Lower lobe of right lung (tissue), 2 donors: Measurements from ENCODE around the gene INF2. TPM values are rescaled to one million over a fixed set of nuclear protein-coding genes. Genes with fewer than 3 reads are reported as not detected.

ENCODE experiments used
- ATAC-seq, 2 donors: fragments of 200-7000 bp; cut with Tn5 transposase; one replicate each; pipeline ENCODE4 v1.9.1; 2020 to 2022; ENCODE audit warnings: mild to moderate bottlenecking in 2 of 2, moderate library complexity in 2 of 2
- DNase-seq: peaks from one replicate; pipeline ENCODE4 v3.0.0-alpha.2; 2020
- H3K27ac ChIP-seq: fragments of 200-600 bp; one replicate; pipeline ENCODE4 v1.8.0; 2022
- H3K27me3 ChIP-seq: fragments of 200-600 bp; one replicate; pipeline ENCODE4 v1.8.0; 2022; ENCODE audit warnings: low read depth
- H3K36me3 ChIP-seq: fragments of 200-600 bp; one replicate; pipeline ENCODE4 v1.8.0; 2022; ENCODE audit warnings: mild to moderate bottlenecking
- H3K4me1 ChIP-seq: fragments of 200-600 bp; one replicate; pipeline ENCODE4 v1.8.0; 2022
- H3K4me3 ChIP-seq: fragments of 200-600 bp; one replicate; pipeline ENCODE4 v1.8.0; 2022; ENCODE audit warnings: mild to moderate bottlenecking
- H3K9me3 ChIP-seq: fragments of 200-600 bp; one replicate; pipeline ENCODE4 v1.8.0; 2022
- intact Hi-C: fragments of 100-400 bp; cut with DNase I; formaldehyde crosslinking; loops from one replicate; pipeline ENCODE4 v1.11.0; 2022
- total RNA-seq: library from RNA; stranded (reverse); fragmentation: NEBNext Ultra II Directional; extraction: Animal tissue kit (Norgen Biotek cat#: 25700); gene quantifications from one replicate; pipeline ENCODE4 v1.2.1, GENCODE V29; 2021
- TF ChIP-seq, protein P1 (sequence below): fragments of 200-600 bp; IDR thresholded peaks from one replicate; pipeline ENCODE4 v1.8.0; 2022; ENCODE audit warnings: antibody characterized with exemption, mild to moderate bottlenecking
- donor health status: DM: no; HTN: yes; CAD: no; lungs with severe emphysema.

Gene INF2
- total RNA-seq, 1 donor from 2014 or later = 116 TPM

DNA sequence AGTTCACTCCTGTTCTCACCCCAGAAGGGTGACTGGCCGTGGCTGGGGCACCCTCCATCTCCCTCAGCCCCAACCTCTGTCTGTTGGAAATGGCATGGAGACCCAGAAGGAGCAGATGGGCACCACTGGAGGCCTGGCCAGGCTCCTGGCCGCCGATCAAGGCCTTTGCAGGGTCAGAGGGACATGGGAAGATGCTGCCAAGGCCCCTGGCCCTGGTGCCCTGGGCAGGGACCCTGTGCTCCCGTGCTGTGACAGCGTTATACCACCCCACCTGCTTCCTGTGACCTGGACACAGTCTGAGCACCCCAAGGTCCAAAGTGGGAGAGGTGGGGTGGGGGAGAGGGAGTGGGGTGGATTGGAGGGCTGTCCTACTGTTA, 3.5 kb downstream of the INF2 start:
- Histone ChIP-seq H3K9me3 (no peaks in the 10 kb centered on the region), H3K4me1 (peaks cover 93% of the 10 kb centered on the region), H3K36me3 (peaks cover 8% of the 10 kb centered on the region), H3K4me3 (no peak overlapping the region), H3K27ac (no peak overlapping the region), H3K27me3 (no peaks in the 10 kb centered on the region)
- no peak for ATAC-seq
- intact Hi-C loops = no loop called here
- no peak for DNase-seq
- TF ChIP-seq, protein P1, sequence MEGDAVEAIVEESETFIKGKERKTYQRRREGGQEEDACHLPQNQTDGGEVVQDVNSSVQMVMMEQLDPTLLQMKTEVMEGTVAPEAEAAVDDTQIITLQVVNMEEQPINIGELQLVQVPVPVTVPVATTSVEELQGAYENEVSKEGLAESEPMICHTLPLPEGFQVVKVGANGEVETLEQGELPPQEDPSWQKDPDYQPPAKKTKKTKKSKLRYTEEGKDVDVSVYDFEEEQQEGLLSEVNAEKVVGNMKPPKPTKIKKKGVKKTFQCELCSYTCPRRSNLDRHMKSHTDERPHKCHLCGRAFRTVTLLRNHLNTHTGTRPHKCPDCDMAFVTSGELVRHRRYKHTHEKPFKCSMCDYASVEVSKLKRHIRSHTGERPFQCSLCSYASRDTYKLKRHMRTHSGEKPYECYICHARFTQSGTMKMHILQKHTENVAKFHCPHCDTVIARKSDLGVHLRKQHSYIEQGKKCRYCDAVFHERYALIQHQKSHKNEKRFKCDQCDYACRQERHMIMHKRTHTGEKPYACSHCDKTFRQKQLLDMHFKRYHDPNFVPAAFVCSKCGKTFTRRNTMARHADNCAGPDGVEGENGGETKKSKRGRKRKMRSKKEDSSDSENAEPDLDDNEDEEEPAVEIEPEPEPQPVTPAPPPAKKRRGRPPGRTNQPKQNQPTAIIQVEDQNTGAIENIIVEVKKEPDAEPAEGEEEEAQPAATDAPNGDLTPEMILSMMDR = no peak

DNA sequence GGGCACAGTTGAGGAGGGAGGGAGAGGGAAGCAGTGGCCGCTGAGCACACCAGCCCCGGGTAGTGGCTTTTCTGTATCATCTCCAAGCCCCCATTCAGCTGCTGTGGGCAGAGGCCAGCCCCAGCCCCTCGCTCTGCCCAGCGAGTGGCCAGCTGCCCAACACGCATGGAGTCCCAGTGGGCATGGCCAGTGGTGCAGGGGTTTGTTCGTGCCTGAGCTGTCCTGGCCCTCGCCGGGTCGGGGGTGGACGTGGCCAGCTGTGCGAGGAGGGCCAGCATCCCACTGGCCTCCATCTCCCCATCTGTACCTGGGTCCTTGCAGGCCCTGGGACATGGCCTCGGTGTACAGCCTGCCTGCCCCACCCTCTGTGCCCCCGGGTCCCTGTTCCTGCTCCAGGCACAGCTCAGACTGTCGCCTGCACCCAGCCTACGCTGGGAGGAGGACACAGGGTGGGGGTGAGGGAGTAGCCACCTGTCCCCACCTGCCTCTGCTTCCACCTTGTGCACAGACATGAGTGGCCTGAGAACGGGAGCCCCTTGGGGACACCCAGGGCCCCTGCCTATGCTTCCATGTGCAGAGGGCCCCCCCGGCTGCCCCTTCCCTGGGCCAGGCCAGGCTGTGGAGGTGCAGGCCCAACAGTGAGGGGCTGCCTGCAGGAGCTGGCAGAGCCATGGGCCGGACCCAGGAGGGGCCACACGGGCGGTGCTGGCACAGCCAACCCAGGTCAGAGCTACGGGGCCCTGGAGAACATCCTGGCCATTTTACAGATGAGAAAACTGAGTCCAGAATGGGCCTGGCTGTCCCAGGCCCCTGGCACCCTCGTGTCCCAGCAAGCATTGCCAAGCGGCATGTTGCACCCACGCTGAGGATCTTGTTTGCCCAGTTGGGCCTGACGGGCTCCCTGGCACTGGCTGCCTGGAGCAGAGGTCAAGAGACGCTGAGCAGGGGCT, 4.3 kb downstream of the INF2 start:
- H3K9me3 ChIP-seq = no peaks in the 10 kb centered on the region
- no peak for DNase-seq
- no peak overlapping the region for H3K27ac ChIP-seq
- TF ChIP-seq, protein P1 = no peak
- no peak for ATAC-seq
- H3K27me3 ChIP-seq = no peaks in the 10 kb centered on the region
- peaks cover 93% of the 10 kb centered on the region for H3K4me1 ChIP-seq
- no peak overlapping the region for H3K4me3 ChIP-seq
- H3K36me3 ChIP-seq = peaks cover 8% of the 10 kb centered on the region
- intact Hi-C loops = no loop called here

DNA sequence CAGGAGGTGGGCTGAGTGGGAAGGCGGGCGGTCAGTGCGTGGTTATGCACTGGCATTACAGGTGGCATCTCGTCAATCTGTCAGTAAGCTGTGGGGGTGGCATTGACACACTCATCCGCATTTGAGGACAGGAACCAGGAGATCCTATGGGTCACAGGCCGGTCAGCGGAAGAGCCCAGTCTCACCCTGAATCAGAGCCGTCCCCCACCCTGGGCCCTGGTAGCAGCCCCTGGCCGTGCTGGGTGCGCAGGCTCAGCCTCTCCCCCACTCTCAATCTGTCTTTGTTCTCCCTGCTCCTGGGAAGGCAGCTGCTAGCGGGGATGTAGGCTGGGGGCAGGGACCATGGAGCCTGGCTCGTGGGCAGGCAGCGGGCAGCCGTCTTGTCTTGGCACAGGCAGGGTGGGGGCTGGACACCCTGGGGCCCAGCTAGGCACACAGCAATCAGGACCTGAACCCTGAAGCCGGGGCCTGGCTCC, 5.1 kb downstream of the INF2 start:
- H3K4me1 ChIP-seq = peaks cover 95% of the 10 kb centered on the region
- no peaks in the 10 kb centered on the region for H3K9me3 ChIP-seq
- ATAC-seq = no peak
- TF ChIP-seq, protein P1 = no peak
- no peaks in the 10 kb centered on the region for H3K27me3 ChIP-seq
- peak overlapping the region; percentile 81 for H3K27ac ChIP-seq
- intact Hi-C loops = no loop called here
- DNase-seq = no peak
- peaks cover 8% of the 10 kb centered on the region for H3K36me3 ChIP-seq
- no peak overlapping the region for H3K4me3 ChIP-seq

- no peaks in the 10 kb centered on the region for H3K27me3 ChIP-seq
- TF ChIP-seq, protein P1 = no peak
- no peaks in the 10 kb centered on the region for H3K9me3 ChIP-seq
- H3K4me1 ChIP-seq = peaks cover 100% of the 10 kb centered on the region
- intact Hi-C loops = no loop called here
- ATAC-seq = no peak
- peak overlapping the region; percentile 81 for H3K27ac ChIP-seq
- DNase-seq = no peak
- H3K4me3 ChIP-seq = peak overlapping the region; percentile 21
- H3K36me3 ChIP-seq = peaks cover 8% of the 10 kb centered on the region
These were observed 5.7 kb downstream of the INF2 start for GRCh38 chr14:104694991-104695659.

GRCh38 chr14:104695660-104696000, 6.2 kb downstream of the INF2 start:
- TF ChIP-seq, protein P1 = peak; percentile 14
- no peak overlapping the region for H3K4me3 ChIP-seq
- H3K9me3 ChIP-seq = no peaks in the 10 kb centered on the region
- H3K27ac ChIP-seq = peak overlapping the region; percentile 81
- peaks cover 8% of the 10 kb centered on the region for H3K36me3 ChIP-seq
- peaks cover 96% of the 10 kb centered on the region for H3K4me1 ChIP-seq
- ATAC-seq = no peak
- intact Hi-C loops = no loop called here
- no peaks in the 10 kb centered on the region for H3K27me3 ChIP-seq
- DNase-seq = no peak
